ENCODE data around the gene LAP3.
"Not testable (repeated sequence)": the region's sequence is repeated elsewhere in the genome, so short reads cannot be mapped to it uniquely, and the experiment has no call there.

Gene LAP3
- long read RNA-seq, donor 1, transcript LAP3-201 (13 exons, 2,213 nt) = major isoform, 22 of 30 reads
- long read RNA-seq, donor 1, partial matches to known transcripts = 5 of 30 reads
- long read RNA-seq, donor 1, other reads (novel, unspliced or antisense) = 0 of 30 reads
- long read RNA-seq, donor 2, transcript LAP3-201 (13 exons, 2,213 nt) = major isoform, 10 of 13 reads
- long read RNA-seq, donor 2, partial matches to known transcripts = 0 of 13 reads
- long read RNA-seq, donor 2, other reads (novel, unspliced or antisense) = 0 of 13 reads
- long read RNA-seq, donor 3, transcript LAP3-201 (13 exons, 2,213 nt) = major isoform, 6 of 6 reads
- long read RNA-seq, donor 3, partial matches to known transcripts = 0 of 6 reads
- long read RNA-seq, donor 3, other reads (novel, unspliced or antisense) = 0 of 6 reads
- long read RNA-seq, donor 4, transcript LAP3-201 (13 exons, 2,213 nt) = major isoform, 20 of 22 reads
- long read RNA-seq, donor 4, partial matches to known transcripts = 0 of 22 reads
- long read RNA-seq, donor 4, other reads (novel, unspliced or antisense) = 0 of 22 reads
- long read RNA-seq, donor 5, transcript LAP3-201 (13 exons, 2,213 nt) = major isoform, 22 of 24 reads
- long read RNA-seq, donor 5, partial matches to known transcripts = 0 of 24 reads
- long read RNA-seq, donor 5, other reads (novel, unspliced or antisense) = 0 of 24 reads
- long read RNA-seq, donor 6, transcript LAP3-201 (13 exons, 2,213 nt) = major isoform, 5 of 6 reads
- long read RNA-seq, donor 6, partial matches to known transcripts = 0 of 6 reads
- long read RNA-seq, donor 6, other reads (novel, unspliced or antisense) = 0 of 6 reads
- long read RNA-seq, donor 7, transcript LAP3-201 (13 exons, 2,213 nt) = major isoform, 17 of 41 reads
- long read RNA-seq, donor 7, partial matches to known transcripts = 14 of 41 reads
- long read RNA-seq, donor 7, other reads (novel, unspliced or antisense) = 6 of 41 reads
- long read RNA-seq, donor 8, transcript LAP3-201 (13 exons, 2,213 nt) = major isoform, 12 of 32 reads
- long read RNA-seq, donor 8, partial matches to known transcripts = 20 of 32 reads
- long read RNA-seq, donor 8, other reads (novel, unspliced or antisense) = 0 of 32 reads

- peak; percentile 99 for DNase-seq
Observed at GRCh38 chr4:17576932-17577664, at the start of gene LAP3. Gene LAP3, plus strand, starts transcription at chr4:17577198. Its CDS starts 268 bp downstream, at chr4:17577466.

GRCh38 chr4:17528551-17529165 lies 48.3 kb upstream of the LAP3 start:
- no peak for DNase-seq

GRCh38 chr4:17531538-17532285 lies 45.3 kb upstream of the LAP3 start:
- DNase-seq = no peak

GRCh38 chr4:17534705-17535104 lies 42.3 kb upstream of the LAP3 start:
- DNase-seq = no peak

- DNase-seq = no peak
Observed at GRCh38 chr4:17535242-17535641, 41.8 kb upstream of the LAP3 start.

GRCh38 chr4:17535906-17536305 lies 41.1 kb upstream of the LAP3 start:
- DNase-seq = no peak

- DNase-seq = not testable (repeated sequence)
Observed at GRCh38 chr4:17537060-17537459, 39.9 kb upstream of the LAP3 start.

- DNase-seq = no peak
Observed at GRCh38 chr4:17544205-17544604, 32.8 kb upstream of the LAP3 start.

GRCh38 chr4:17544831-17545234 lies 32.2 kb upstream of the LAP3 start:
- no peak for DNase-seq

- DNase-seq = no peak
Observed at GRCh38 chr4:17545374-17546140, 31.4 kb upstream of the LAP3 start.

GRCh38 chr4:17546222-17546621 lies 30.8 kb upstream of the LAP3 start:
- no peak for DNase-seq

- no peak for DNase-seq
Observed at GRCh38 chr4:17546678-17547077, 30.3 kb upstream of the LAP3 start.

- no peak for DNase-seq
Observed at GRCh38 chr4:17550549-17550948, 26.4 kb upstream of the LAP3 start.

GRCh38 chr4:17552427-17552826 lies 24.6 kb upstream of the LAP3 start:
- no peak for DNase-seq

GRCh38 chr4:17554568-17554967 lies 22.4 kb upstream of the LAP3 start:
- DNase-seq = no peak

GRCh38 chr4:17556498-17556897 lies 20.5 kb upstream of the LAP3 start:
- DNase-seq = no peak

GRCh38 chr4:17557880-17558279 lies 19.1 kb upstream of the LAP3 start:
- DNase-seq = no peak

GRCh38 chr4:17558941-17559708 lies 17.9 kb upstream of the LAP3 start:
- DNase-seq = no peak

- DNase-seq = no peak
Observed at GRCh38 chr4:17559709-17560048, 17.3 kb upstream of the LAP3 start.
